GM19043 (cell line): Measurements from ENCODE around the gene NDUFAF3.
"Not testable (repeated sequence)": the region's sequence is repeated elsewhere in the genome, so short reads cannot be mapped to it uniquely, and the experiment has no call there.

Source experiments
- ATAC-seq: cut with Tn5 transposase; IDR thresholded peaks from one replicate; pipeline ENCODE4 v1.9.1; 2021; ENCODE audit warnings: low read depth; ENCODE audit not compliant: unreplicated experiment

The NDUFAF3 gene

GRCh38 chr3:48999085-48999858, 22.6 kb upstream of the NDUFAF3 start:
- no peak for ATAC-seq

GRCh38 chr3:49001155-49001554, 20.8 kb upstream of the NDUFAF3 start:
- no peak for ATAC-seq

GRCh38 chr3:49004352-49005302, 17.3 kb upstream of the NDUFAF3 start:
- ATAC-seq = no peak

- no peak for ATAC-seq
Measured at GRCh38 chr3:49005303-49005680, 16.6 kb upstream of the NDUFAF3 start.

- ATAC-seq = no peak
Measured at GRCh38 chr3:49005998-49006397, 15.9 kb upstream of the NDUFAF3 start.

- ATAC-seq = no peak
Measured at GRCh38 chr3:49006408-49007067, 15.4 kb upstream of the NDUFAF3 start.

- peak; percentile 89 for ATAC-seq
Measured at GRCh38 chr3:49007068-49007770, 14.7 kb upstream of the NDUFAF3 start, which contains the start of gene WDR6. WDR6 (plus strand) TSS chr3:49007391; CDS start chr3:49007432, 41 bp downstream.

- peak; percentile 38 for ATAC-seq
Measured at GRCh38 chr3:49007771-49008528, 14.0 kb upstream of the NDUFAF3 start.

GRCh38 chr3:49008627-49009026, 13.3 kb upstream of the NDUFAF3 start:
- not testable (repeated sequence) for ATAC-seq

GRCh38 chr3:49009396-49009795, 12.5 kb upstream of the NDUFAF3 start:
- ATAC-seq = no peak

GRCh38 chr3:49012441-49013017, 9.4 kb upstream of the NDUFAF3 start:
- no peak for ATAC-seq

GRCh38 chr3:49013113-49013737, 8.7 kb upstream of the NDUFAF3 start:
- ATAC-seq = no peak

- no peak for ATAC-seq
Measured at GRCh38 chr3:49013738-49014660, 7.9 kb upstream of the NDUFAF3 start.

- no peak for ATAC-seq
Measured at GRCh38 chr3:49015072-49015471, 6.8 kb upstream of the NDUFAF3 start.

- no peak for ATAC-seq
Measured at GRCh38 chr3:49015765-49016164, 6.2 kb upstream of the NDUFAF3 start.

- ATAC-seq = no peak
Measured at GRCh38 chr3:49016414-49017228, 5.3 kb upstream of the NDUFAF3 start.
